Activated CD8-positive, alpha-beta T cell treated with anti-CD3 and anti-CD28 coated beads, Interleukin-2, amount 10 ng/mL, durations not matched to agents 7 days and 5 days (primary cell): Measurements from ENCODE around the gene SMTN. TPM values are rescaled to one million over a fixed set of nuclear protein-coding genes. Genes with fewer than 3 reads are reported as not detected.

Experiments
- ATAC-seq: fragments of 150-1000 bp; cut with Tn5 transposase; one replicate; pipeline ENCODE4 v1.10.0; 2021; ENCODE audit warnings: moderate library complexity
- CTCF ChIA-PET: fragments of 350-600 bp; sonication (Branson Sonifier 250); formaldehyde crosslinking; loops from one replicate; lab custom pipeline; 2021; ENCODE audit warnings: antibody characterized with exemption; lab: Charles Lee
- POLR2A ChIA-PET: fragments of 350-600 bp; sonication (Branson Sonifier 250); formaldehyde crosslinking; loops from one replicate; lab custom pipeline; 2021; ENCODE audit warnings: antibody characterized with exemption; lab: Charles Lee
- DNase-seq: peaks from one replicate; pipeline ENCODE4 v3.0.0-alpha.2; 2020
- H3K27ac Mint-ChIP-seq: one replicate; pipeline ENCODE4 v1.8.0; 2021; ENCODE audit warnings: mild to moderate bottlenecking, mixed read lengths
- H3K27me3 Mint-ChIP-seq: one replicate; pipeline ENCODE4 v1.8.0; 2021; ENCODE audit warnings: low read depth, mixed read lengths
- H3K36me3 Mint-ChIP-seq: one replicate; pipeline ENCODE4 v1.8.0; 2021; ENCODE audit warnings: low read depth, mixed read lengths
- H3K4me1 Mint-ChIP-seq: one replicate; pipeline ENCODE4 v1.8.0; 2021; ENCODE audit warnings: low read depth, mixed read lengths
- H3K4me3 Mint-ChIP-seq: one replicate; pipeline ENCODE4 v1.8.0; 2021; ENCODE audit warnings: mild to moderate bottlenecking, mixed read lengths
- H3K9me3 Mint-ChIP-seq: one replicate; pipeline ENCODE4 v1.8.0; 2022; ENCODE audit warnings: mixed read lengths; ENCODE audit not compliant: insufficient read depth
- total RNA-seq, 2 experiments: library from RNA; stranded (reverse); gene quantifications; one replicate each; pipeline ENCODE4 v1.2.3, GENCODE V29; 2021

The SMTN gene
- total RNA-seq, 2 experiments from 2014 or later: 51.0 to 61.7 TPM

- Mint-ChIP-seq H3K27ac (no peak overlapping the region), H3K36me3 (peaks cover 12% of the 10 kb centered on the region), H3K27me3 (no peaks in the 10 kb centered on the region), H3K4me1 (no peaks in the 10 kb centered on the region), H3K4me3 (no peak overlapping the region), H3K9me3 (no peaks in the 10 kb centered on the region)
- DNase-seq (no peak), ATAC-seq (no peak)
- CTCF ChIA-PET: interaction anchor here (1.3 kb wide), 1 partner anchor 16 kb away, joined by 10 read pairs; no protein-coding TSS in a partner anchor
- POLR2A ChIA-PET: no interaction called here
Measured at GRCh38 chr22:31100762-31101525, 19.8 kb downstream of the SMTN start.

- Mint-ChIP-seq H3K27ac (no peak overlapping the region), H3K36me3 (peaks cover 10% of the 10 kb centered on the region), H3K4me3 (no peak overlapping the region), H3K4me1 (peaks cover 4% of the 10 kb centered on the region), H3K27me3 (no peaks in the 10 kb centered on the region), H3K9me3 (no peaks in the 10 kb centered on the region)
- DNase-seq: no peak
- no peak for ATAC-seq
- ChIA-PET CTCF (interaction anchor here (1.3 kb wide), 1 partner anchor 18 kb away, joined by 10 read pairs; no protein-coding TSS in a partner anchor), POLR2A (no interaction called here)
Measured at GRCh38 chr22:31102441-31103081, 21.4 kb downstream of the SMTN start.

GRCh38 chr22:31103111-31103510 lies 22.0 kb downstream of the SMTN start:
- Mint-ChIP-seq H3K36me3 (peaks cover 9% of the 10 kb centered on the region), H3K4me1 (peaks cover 10% of the 10 kb centered on the region), H3K27ac (no peak overlapping the region), H3K4me3 (no peak overlapping the region), H3K9me3 (no peaks in the 10 kb centered on the region), H3K27me3 (no peaks in the 10 kb centered on the region)
- no peak for DNase-seq
- ChIA-PET CTCF (no interaction called here), POLR2A (no interaction called here)
- ATAC-seq: no peak

- ChIA-PET POLR2A (no interaction called here), CTCF (interaction anchor here (1.4 kb wide), 1 partner anchor 105 kb away, joined by 3 read pairs; no protein-coding TSS in a partner anchor)
- no peak overlapping the region for H3K27ac Mint-ChIP-seq
- H3K4me1 Mint-ChIP-seq: peaks cover 10% of the 10 kb centered on the region
- ATAC-seq (no peak), DNase-seq (no peak)
- H3K36me3 Mint-ChIP-seq: peaks cover 7% of the 10 kb centered on the region
- no peaks in the 10 kb centered on the region for H3K27me3 Mint-ChIP-seq
- no peak overlapping the region for H3K4me3 Mint-ChIP-seq
- no peaks in the 10 kb centered on the region for H3K9me3 Mint-ChIP-seq
Measured at GRCh38 chr22:31103899-31104694, 23.0 kb downstream of the SMTN start.

GRCh38 chr22:31104869-31105268 lies 23.8 kb downstream of the SMTN start:
- H3K9me3 Mint-ChIP-seq: no peaks in the 10 kb centered on the region
- DNase-seq: no peak
- H3K27ac Mint-ChIP-seq: no peak overlapping the region
- H3K36me3 Mint-ChIP-seq: peaks cover 5% of the 10 kb centered on the region
- POLR2A ChIA-PET: no interaction called here
- no peak for ATAC-seq
- no peak overlapping the region for H3K4me3 Mint-ChIP-seq
- H3K27me3 Mint-ChIP-seq: no peaks in the 10 kb centered on the region
- CTCF ChIA-PET: interaction anchor here (0.7 to 1.4 kb wide), 3 partner anchors 9 to 137 kb away, joined by 3 to 4 read pairs (median 3); no protein-coding TSS in a partner anchor
- peaks cover 10% of the 10 kb centered on the region for H3K4me1 Mint-ChIP-seq

- no peak for ATAC-seq
- peaks cover 5% of the 10 kb centered on the region for H3K36me3 Mint-ChIP-seq
- H3K4me3 Mint-ChIP-seq: no peak overlapping the region
- no peaks in the 10 kb centered on the region for H3K27me3 Mint-ChIP-seq
- DNase-seq: no peak
- CTCF ChIA-PET: interaction anchor here (0.7 to 1.4 kb wide), 3 partner anchors 9 to 138 kb away, joined by 3 to 4 read pairs (median 3); no protein-coding TSS in a partner anchor
- no peaks in the 10 kb centered on the region for H3K9me3 Mint-ChIP-seq
- POLR2A ChIA-PET: no interaction called here
- peaks cover 10% of the 10 kb centered on the region for H3K4me1 Mint-ChIP-seq
- no peak overlapping the region for H3K27ac Mint-ChIP-seq
Measured at GRCh38 chr22:31105282-31105929, 24.3 kb downstream of the SMTN start.

GRCh38 chr22:31106001-31106571 lies 25.0 kb downstream of the SMTN start:
- ATAC-seq (no peak), DNase-seq (no peak)
- CTCF ChIA-PET: interaction anchor here (1.4 to 1.5 kb wide), 2 partner anchors 103 to 138 kb away, joined by 3 read pairs; no protein-coding TSS in a partner anchor
- Mint-ChIP-seq H3K9me3 (no peaks in the 10 kb centered on the region), H3K4me1 (peaks cover 10% of the 10 kb centered on the region), H3K36me3 (peaks cover 4% of the 10 kb centered on the region), H3K27me3 (no peaks in the 10 kb centered on the region), H3K27ac (no peak overlapping the region), H3K4me3 (no peak overlapping the region)
- POLR2A ChIA-PET: no interaction called here

GRCh38 chr22:31106731-31107177 lies 25.6 kb downstream of the SMTN start:
- peaks cover 10% of the 10 kb centered on the region for H3K4me1 Mint-ChIP-seq
- H3K36me3 Mint-ChIP-seq: peaks cover 2% of the 10 kb centered on the region
- H3K4me3 Mint-ChIP-seq: peak overlapping the region; percentile 86
- no peaks in the 10 kb centered on the region for H3K27me3 Mint-ChIP-seq
- CTCF ChIA-PET: interaction anchor here (0.9 to 2.6 kb wide), 10 partner anchors 14 to 500 kb away, joined by 3 to 22 read pairs (median 6); partner anchors contain the start of gene TCN2
- no peak for DNase-seq
- H3K9me3 Mint-ChIP-seq: no peaks in the 10 kb centered on the region
- POLR2A ChIA-PET: no interaction called here
- H3K27ac Mint-ChIP-seq: no peak overlapping the region
- ATAC-seq: no peak

GRCh38 chr22:31107178-31107893 lies 26.2 kb downstream of the SMTN start, which contains the start of gene SELENOM:
Gene SELENOM (minus strand): TSS chr22:31107568. CDS start chr22:31107505, 63 bp downstream.
- peak within 1 kb of the TSS; percentile 72 for H3K27ac Mint-ChIP-seq
- peak; percentile 90 for DNase-seq
- no peaks in the 10 kb centered on the region for H3K27me3 Mint-ChIP-seq
- no peaks in the 10 kb centered on the region for H3K36me3 Mint-ChIP-seq
- peaks cover 10% of the 10 kb centered on the region for H3K4me1 Mint-ChIP-seq
- POLR2A ChIA-PET: interaction anchor here (0.6 kb wide), 1 partner anchor 49 kb away, joined by 3 read pairs; no protein-coding TSS in a partner anchor
- CTCF ChIA-PET: interaction anchor here (0.6 to 2.6 kb wide), 35 partner anchors 10 to 863 kb away, joined by 3 to 22 read pairs (median 3); partner anchors contain the start of genes PIK3IP1, RNF185 and TCN2
- peak within 1 kb of the TSS; percentile 86 for H3K4me3 Mint-ChIP-seq
- no peaks in the 10 kb centered on the region for H3K9me3 Mint-ChIP-seq
- ATAC-seq: peak; percentile 97

- Mint-ChIP-seq H3K27me3 (no peaks in the 10 kb centered on the region), H3K27ac (peak overlapping the region; percentile 72), H3K4me3 (peak overlapping the region; percentile 86), H3K36me3 (no peaks in the 10 kb centered on the region), H3K4me1 (peaks cover 10% of the 10 kb centered on the region), H3K9me3 (peaks cover 3% of the 10 kb centered on the region)
- ChIA-PET CTCF (interaction anchor here (0.6 to 2.6 kb wide), 34 partner anchors 10 to 862 kb away, joined by 3 to 22 read pairs (median 4); partner anchors contain the start of genes PIK3IP1, SMTN and TCN2), POLR2A (interaction anchor here (0.6 to 1.2 kb wide), 2 partner anchors 48 to 139 kb away, joined by 3 read pairs; partner anchors contain the start of gene MORC2)
- DNase-seq (no peak), ATAC-seq (peak; percentile 28)
Measured at GRCh38 chr22:31107894-31108218, 26.7 kb downstream of the SMTN start.
